ENCODE results near the gene UBE2E2. TPM values are rescaled to one million over a fixed set of nuclear protein-coding genes. Genes with fewer than 3 reads are reported as not detected.

UBE2E2 gene
- polyA plus RNA-seq, 2 donors = 16.6 to 21.0 TPM

GRCh38 chr3:23497156-23497555 is 294.0 kb downstream of the UBE2E2 start:
- Histone ChIP-seq H3K36me3 (ENCODE audit: control insufficient read depth in 2 of 2, insufficient read depth in 2 of 2, low read length in 1 of 2) (no peaks in the 10 kb centered on the region), H3K27ac (ENCODE audit: low read depth in 2 of 2, low read length in 1 of 2) (no peak overlapping the region), H3K4me3 (ENCODE audit: low read depth in 1 of 2, low read length in 2 of 2) (no peak overlapping the region), H3K27me3 (ENCODE audit: control insufficient read depth in 1 of 2, insufficient read depth in 2 of 2, low read length in 2 of 2) (peaks cover 0 to 2% of the 10 kb centered on the region in 2 donors), H3K4me1 (ENCODE audit: control insufficient read depth in 2 of 2, insufficient read depth in 2 of 2, low read length in 1 of 2) (no peaks in the 10 kb centered on the region), H3K9me3 (ENCODE audit: control insufficient read depth in 2 of 2, insufficient read depth in 1 of 2, low read depth in 1 of 2, low read length in 1 of 2) (no peaks in the 10 kb centered on the region)
- 76 to 92% methylated on average over 5 of the region's 5 CpGs for WGBS, 2 donors

GRCh38 chr3:23501201-23501802 is 298.2 kb downstream of the UBE2E2 start:
- no peaks in the 10 kb centered on the region for H3K36me3 ChIP-seq (ENCODE audit: control insufficient read depth in 2 of 2, insufficient read depth in 2 of 2, low read length in 1 of 2)
- 59% methylated on average over 4 of the region's 4 CpGs for WGBS, 2 donors

GRCh38 chr3:23508464-23508863 is 305.3 kb downstream of the UBE2E2 start:
- 87 to 88% methylated on average over 5 of the region's 5 CpGs for WGBS, 2 donors
- Histone ChIP-seq H3K36me3 (ENCODE audit: control insufficient read depth in 2 of 2, insufficient read depth in 2 of 2, low read length in 1 of 2) (no peaks in the 10 kb centered on the region), H3K27me3 (ENCODE audit: control insufficient read depth in 1 of 2, insufficient read depth in 2 of 2, low read length in 2 of 2) (no peaks in the 10 kb centered on the region), H3K9me3 (ENCODE audit: control insufficient read depth in 2 of 2, insufficient read depth in 1 of 2, low read depth in 1 of 2, low read length in 1 of 2) (no peaks in the 10 kb centered on the region), H3K4me3 (ENCODE audit: low read depth in 1 of 2, low read length in 2 of 2) (no peak overlapping the region), H3K4me1 (ENCODE audit: control insufficient read depth in 2 of 2, insufficient read depth in 2 of 2, low read length in 1 of 2) (no peaks in the 10 kb centered on the region), H3K27ac (ENCODE audit: low read depth in 2 of 2, low read length in 1 of 2) (no peak overlapping the region)

More at GRCh38 chr3:23501201-23501802, 298.2 kb downstream of the UBE2E2 start:
- H3K9me3 ChIP-seq (ENCODE audit: control insufficient read depth in 2 of 2, insufficient read depth in 1 of 2, low read depth in 1 of 2, low read length in 1 of 2) = no peaks in the 10 kb centered on the region
- no peaks in the 10 kb centered on the region for H3K4me1 ChIP-seq (ENCODE audit: control insufficient read depth in 2 of 2, insufficient read depth in 2 of 2, low read length in 1 of 2)
- no peak overlapping the region for H3K27ac ChIP-seq (ENCODE audit: low read depth in 2 of 2, low read length in 1 of 2)
- H3K27me3 ChIP-seq (ENCODE audit: control insufficient read depth in 1 of 2, insufficient read depth in 2 of 2, low read length in 2 of 2) = no peaks in the 10 kb centered on the region
- no peak overlapping the region for H3K4me3 ChIP-seq (ENCODE audit: low read depth in 1 of 2, low read length in 2 of 2)

- Histone ChIP-seq H3K36me3 (ENCODE audit: control insufficient read depth in 2 of 2, insufficient read depth in 2 of 2, low read length in 1 of 2) (no peaks in the 10 kb centered on the region), H3K4me3 (ENCODE audit: low read depth in 1 of 2, low read length in 2 of 2) (no peak overlapping the region), H3K27ac (ENCODE audit: low read depth in 2 of 2, low read length in 1 of 2) (no peak overlapping the region), H3K9me3 (ENCODE audit: control insufficient read depth in 2 of 2, insufficient read depth in 1 of 2, low read depth in 1 of 2, low read length in 1 of 2) (no peaks in the 10 kb centered on the region), H3K27me3 (ENCODE audit: control insufficient read depth in 1 of 2, insufficient read depth in 2 of 2, low read length in 2 of 2) (no peaks in the 10 kb centered on the region), H3K4me1 (ENCODE audit: control insufficient read depth in 2 of 2, insufficient read depth in 2 of 2, low read length in 1 of 2) (no peaks in the 10 kb centered on the region)
- 72 to 76% methylated on average over 2 of the region's 2 CpGs for WGBS, 2 donors
Observed at GRCh38 chr3:23518441-23518840, 315.3 kb downstream of the UBE2E2 start.

GRCh38 chr3:23519314-23520208 is 316.4 kb downstream of the UBE2E2 start:
- Histone ChIP-seq H3K27me3 (ENCODE audit: control insufficient read depth in 1 of 2, insufficient read depth in 2 of 2, low read length in 2 of 2) (no peaks in the 10 kb centered on the region), H3K9me3 (ENCODE audit: control insufficient read depth in 2 of 2, insufficient read depth in 1 of 2, low read depth in 1 of 2, low read length in 1 of 2) (no peaks in the 10 kb centered on the region), H3K4me1 (ENCODE audit: control insufficient read depth in 2 of 2, insufficient read depth in 2 of 2, low read length in 1 of 2) (no peaks in the 10 kb centered on the region), H3K27ac (ENCODE audit: low read depth in 2 of 2, low read length in 1 of 2) (no peak overlapping the region), H3K36me3 (ENCODE audit: control insufficient read depth in 2 of 2, insufficient read depth in 2 of 2, low read length in 1 of 2) (no peaks in the 10 kb centered on the region), H3K4me3 (ENCODE audit: low read depth in 1 of 2, low read length in 2 of 2) (no peak overlapping the region)
- WGBS, 2 donors = 84 to 88% methylated on average over 4 of the region's 4 CpGs

GRCh38 chr3:23527326-23527725 is 324.2 kb downstream of the UBE2E2 start:
- no peak overlapping the region for H3K27ac ChIP-seq (ENCODE audit: low read depth in 2 of 2, low read length in 1 of 2)
- no peaks in the 10 kb centered on the region for H3K36me3 ChIP-seq (ENCODE audit: control insufficient read depth in 2 of 2, insufficient read depth in 2 of 2, low read length in 1 of 2)
- H3K4me3 ChIP-seq (ENCODE audit: low read depth in 1 of 2, low read length in 2 of 2) = no peak overlapping the region
- no peaks in the 10 kb centered on the region for H3K27me3 ChIP-seq (ENCODE audit: control insufficient read depth in 1 of 2, insufficient read depth in 2 of 2, low read length in 2 of 2)
- H3K4me1 ChIP-seq (ENCODE audit: control insufficient read depth in 2 of 2, insufficient read depth in 2 of 2, low read length in 1 of 2) = no peaks in the 10 kb centered on the region
- no peaks in the 10 kb centered on the region for H3K9me3 ChIP-seq (ENCODE audit: control insufficient read depth in 2 of 2, insufficient read depth in 1 of 2, low read depth in 1 of 2, low read length in 1 of 2)
- 93 to 96% methylated on average over 2 of the region's 2 CpGs for WGBS, 2 donors

GRCh38 chr3:23533596-23533995 is 330.5 kb downstream of the UBE2E2 start:
- 96 to 97% methylated on average over 11 of the region's 11 CpGs for WGBS, 2 donors
- no peaks in the 10 kb centered on the region for H3K27me3 ChIP-seq (ENCODE audit: control insufficient read depth in 1 of 2, insufficient read depth in 2 of 2, low read length in 2 of 2)

GRCh38 chr3:23533996-23534395 is 330.9 kb downstream of the UBE2E2 start:
- Histone ChIP-seq H3K9me3 (ENCODE audit: control insufficient read depth in 2 of 2, insufficient read depth in 1 of 2, low read depth in 1 of 2, low read length in 1 of 2) (no peaks in the 10 kb centered on the region), H3K27me3 (ENCODE audit: control insufficient read depth in 1 of 2, insufficient read depth in 2 of 2, low read length in 2 of 2) (no peaks in the 10 kb centered on the region), H3K4me3 (ENCODE audit: low read depth in 1 of 2, low read length in 2 of 2) (no peak overlapping the region), H3K36me3 (ENCODE audit: control insufficient read depth in 2 of 2, insufficient read depth in 2 of 2, low read length in 1 of 2) (no peaks in the 10 kb centered on the region), H3K4me1 (ENCODE audit: control insufficient read depth in 2 of 2, insufficient read depth in 2 of 2, low read length in 1 of 2) (no peaks in the 10 kb centered on the region), H3K27ac (ENCODE audit: low read depth in 2 of 2, low read length in 1 of 2) (no peak overlapping the region)
- 76 to 77% methylated on average over 2 of the region's 2 CpGs for WGBS, 2 donors

More at GRCh38 chr3:23533596-23533995, 330.5 kb downstream of the UBE2E2 start:
- Histone ChIP-seq H3K36me3 (ENCODE audit: control insufficient read depth in 2 of 2, insufficient read depth in 2 of 2, low read length in 1 of 2) (no peaks in the 10 kb centered on the region), H3K4me1 (ENCODE audit: control insufficient read depth in 2 of 2, insufficient read depth in 2 of 2, low read length in 1 of 2) (no peaks in the 10 kb centered on the region), H3K27ac (ENCODE audit: low read depth in 2 of 2, low read length in 1 of 2) (no peak overlapping the region), H3K9me3 (ENCODE audit: control insufficient read depth in 2 of 2, insufficient read depth in 1 of 2, low read depth in 1 of 2, low read length in 1 of 2) (no peaks in the 10 kb centered on the region), H3K4me3 (ENCODE audit: low read depth in 1 of 2, low read length in 2 of 2) (no peak overlapping the region)

GRCh38 chr3:23537101-23537551 is 334.0 kb downstream of the UBE2E2 start:
- no peaks in the 10 kb centered on the region for H3K36me3 ChIP-seq (ENCODE audit: control insufficient read depth in 2 of 2, insufficient read depth in 2 of 2, low read length in 1 of 2)
- 58 to 59% methylated on average over 4 of the region's 4 CpGs for WGBS, 2 donors
- H3K27ac ChIP-seq (ENCODE audit: low read depth in 2 of 2, low read length in 1 of 2) = no peak overlapping the region
- no peaks in the 10 kb centered on the region for H3K9me3 ChIP-seq (ENCODE audit: control insufficient read depth in 2 of 2, insufficient read depth in 1 of 2, low read depth in 1 of 2, low read length in 1 of 2)
- no peak overlapping the region for H3K4me3 ChIP-seq (ENCODE audit: low read depth in 1 of 2, low read length in 2 of 2)
- no peaks in the 10 kb centered on the region for H3K4me1 ChIP-seq (ENCODE audit: control insufficient read depth in 2 of 2, insufficient read depth in 2 of 2, low read length in 1 of 2)
- no peaks in the 10 kb centered on the region for H3K27me3 ChIP-seq (ENCODE audit: control insufficient read depth in 1 of 2, insufficient read depth in 2 of 2, low read length in 2 of 2)
